Osteocyte (in vitro differentiated cells): Measurements from ENCODE around the gene RIPK4. TPM values are rescaled to one million over a fixed set of nuclear protein-coding genes. Genes with fewer than 3 reads are reported as not detected.

Source experiments
- DNase-seq: peaks from one replicate; pipeline ENCODE4 v3.0.0; 2021; ENCODE audit warnings: mixed read lengths; ENCODE audit not compliant: unreplicated experiment; ENCODE audit errors: extremely low spot score
- H3K27ac Mint-ChIP-seq: one replicate; pipeline ENCODE4 v1.8.0; 2021; ENCODE audit warnings: mild to moderate bottlenecking, mixed read lengths; ENCODE audit not compliant: unreplicated experiment
- H3K27me3 Mint-ChIP-seq: one replicate; pipeline ENCODE4 v1.8.0; 2021; ENCODE audit warnings: mixed read lengths; ENCODE audit not compliant: unreplicated experiment
- H3K36me3 Mint-ChIP-seq: one replicate; pipeline ENCODE4 v1.8.0; 2021; ENCODE audit warnings: mixed read lengths; ENCODE audit not compliant: unreplicated experiment
- H3K4me1 Mint-ChIP-seq: one replicate; pipeline ENCODE4 v1.8.0; 2021; ENCODE audit warnings: mixed read lengths; ENCODE audit not compliant: unreplicated experiment
- H3K4me3 Mint-ChIP-seq: one replicate; pipeline ENCODE4 v1.8.0; 2021; ENCODE audit warnings: mild to moderate bottlenecking, moderate library complexity, mixed read lengths; ENCODE audit not compliant: unreplicated experiment
- H3K9me3 Mint-ChIP-seq: one replicate; pipeline ENCODE4 v1.8.0; 2021; ENCODE audit warnings: mixed read lengths; ENCODE audit not compliant: unreplicated experiment
- total RNA-seq: library from RNA; stranded (reverse); gene quantifications from 2 replicates; pipeline ENCODE4 v1.2.1, GENCODE V29; 2021
- TF ChIP-seq, protein P1 (sequence below): fragments of 200-600 bp; sonication (generic); IDR thresholded peaks from 2 replicates; pipeline ENCODE4 v1.5.0; 2021; ENCODE audit warnings: antibody characterized with exemption, mild to moderate bottlenecking, moderate library complexity

RIPK4 gene
- total RNA-seq, 1 donor from 2014 or later: 2.4 TPM

- Mint-ChIP-seq H3K4me1 (no peaks in the 10 kb centered on the region), H3K36me3 (no peaks in the 10 kb centered on the region), H3K27me3 (peaks cover 10% of the 10 kb centered on the region), H3K9me3 (no peaks in the 10 kb centered on the region), H3K27ac (no peak overlapping the region), H3K4me3 (no peak overlapping the region)
- TF ChIP-seq, protein P1, sequence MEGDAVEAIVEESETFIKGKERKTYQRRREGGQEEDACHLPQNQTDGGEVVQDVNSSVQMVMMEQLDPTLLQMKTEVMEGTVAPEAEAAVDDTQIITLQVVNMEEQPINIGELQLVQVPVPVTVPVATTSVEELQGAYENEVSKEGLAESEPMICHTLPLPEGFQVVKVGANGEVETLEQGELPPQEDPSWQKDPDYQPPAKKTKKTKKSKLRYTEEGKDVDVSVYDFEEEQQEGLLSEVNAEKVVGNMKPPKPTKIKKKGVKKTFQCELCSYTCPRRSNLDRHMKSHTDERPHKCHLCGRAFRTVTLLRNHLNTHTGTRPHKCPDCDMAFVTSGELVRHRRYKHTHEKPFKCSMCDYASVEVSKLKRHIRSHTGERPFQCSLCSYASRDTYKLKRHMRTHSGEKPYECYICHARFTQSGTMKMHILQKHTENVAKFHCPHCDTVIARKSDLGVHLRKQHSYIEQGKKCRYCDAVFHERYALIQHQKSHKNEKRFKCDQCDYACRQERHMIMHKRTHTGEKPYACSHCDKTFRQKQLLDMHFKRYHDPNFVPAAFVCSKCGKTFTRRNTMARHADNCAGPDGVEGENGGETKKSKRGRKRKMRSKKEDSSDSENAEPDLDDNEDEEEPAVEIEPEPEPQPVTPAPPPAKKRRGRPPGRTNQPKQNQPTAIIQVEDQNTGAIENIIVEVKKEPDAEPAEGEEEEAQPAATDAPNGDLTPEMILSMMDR: no peak
- no peak for DNase-seq
Observed at GRCh38 chr21:41709166-41709565, 57.7 kb downstream of the RIPK4 start.

- H3K36me3 Mint-ChIP-seq: no peaks in the 10 kb centered on the region
- peaks cover 10% of the 10 kb centered on the region for H3K27me3 Mint-ChIP-seq
- TF ChIP-seq, protein P1: no peak
- no peaks in the 10 kb centered on the region for H3K4me1 Mint-ChIP-seq
- no peak overlapping the region for H3K27ac Mint-ChIP-seq
- no peak for DNase-seq
- no peaks in the 10 kb centered on the region for H3K9me3 Mint-ChIP-seq
- no peak overlapping the region for H3K4me3 Mint-ChIP-seq
Observed at GRCh38 chr21:41707960-41708330, 58.9 kb downstream of the RIPK4 start.

DNA sequence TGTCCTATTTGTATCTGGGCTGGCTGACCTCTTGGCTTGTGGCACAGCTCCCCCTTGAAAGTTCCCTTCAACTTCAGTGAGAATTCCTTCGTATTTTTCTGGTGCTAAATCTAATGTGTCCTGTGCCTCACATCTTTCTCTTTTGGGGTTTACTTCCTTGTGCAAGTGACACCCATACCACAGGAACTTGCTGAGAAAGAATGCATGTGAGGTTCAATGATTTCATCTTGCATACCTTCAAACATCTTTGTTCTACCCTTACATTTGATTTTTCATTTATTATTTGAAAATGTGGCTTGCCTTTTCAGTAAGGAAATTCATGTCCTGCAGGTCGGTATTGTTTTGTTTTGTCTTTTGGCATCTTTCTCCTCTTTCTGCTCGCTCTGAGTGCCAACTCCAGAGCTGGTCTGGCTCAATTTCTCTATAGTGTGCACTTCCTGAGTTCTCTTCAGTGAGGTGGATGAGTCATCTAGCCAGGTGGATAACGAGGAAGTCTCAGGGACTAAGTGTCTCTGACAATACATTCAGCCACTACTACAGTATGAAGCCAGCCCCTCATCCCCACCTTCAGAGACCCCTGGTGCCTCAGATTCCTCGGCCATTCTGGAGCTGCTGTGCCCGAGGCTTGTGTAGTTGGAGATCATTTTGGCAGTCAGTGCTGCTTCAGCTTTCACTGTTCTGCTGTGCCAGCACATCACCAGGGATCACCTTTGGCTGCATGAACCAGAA is 59.5 kb downstream of the RIPK4 start:
- H3K9me3 Mint-ChIP-seq: no peaks in the 10 kb centered on the region
- peaks cover 12% of the 10 kb centered on the region for H3K27me3 Mint-ChIP-seq
- no peaks in the 10 kb centered on the region for H3K36me3 Mint-ChIP-seq
- TF ChIP-seq, protein P1: no peak
- DNase-seq: no peak
- no peak overlapping the region for H3K27ac Mint-ChIP-seq
- H3K4me1 Mint-ChIP-seq: no peaks in the 10 kb centered on the region
- no peak overlapping the region for H3K4me3 Mint-ChIP-seq

- Mint-ChIP-seq H3K4me1 (no peaks in the 10 kb centered on the region), H3K27me3 (peaks cover 9% of the 10 kb centered on the region), H3K36me3 (no peaks in the 10 kb centered on the region), H3K4me3 (no peak overlapping the region), H3K9me3 (no peaks in the 10 kb centered on the region), H3K27ac (no peak overlapping the region)
- no peak for DNase-seq
- TF ChIP-seq, protein P1: no peak
Observed at GRCh38 chr21:41706678-41707077, 60.2 kb downstream of the RIPK4 start.

DNA sequence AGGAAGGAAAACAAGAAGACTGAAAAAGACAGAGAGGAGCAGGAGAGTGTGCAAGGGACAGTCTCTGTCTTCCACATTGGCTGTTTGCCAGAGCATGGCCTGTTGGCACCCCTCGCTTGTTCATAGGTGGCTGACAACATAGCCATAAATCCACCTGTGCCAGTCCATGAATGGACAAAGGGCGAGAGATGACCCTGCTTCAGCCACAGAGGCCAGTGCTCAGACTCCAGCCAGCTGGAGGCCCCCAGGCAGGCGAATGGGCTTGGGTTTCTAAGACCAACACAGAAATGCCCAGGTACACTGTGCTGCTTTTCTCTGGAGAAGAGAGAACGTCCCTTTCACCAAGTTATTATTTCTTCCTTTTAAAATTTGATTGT is 60.6 kb downstream of the RIPK4 start:
- TF ChIP-seq, protein P1: no peak
- peaks cover 8% of the 10 kb centered on the region for H3K27me3 Mint-ChIP-seq
- H3K4me3 Mint-ChIP-seq: no peak overlapping the region
- H3K27ac Mint-ChIP-seq: no peak overlapping the region
- H3K9me3 Mint-ChIP-seq: no peaks in the 10 kb centered on the region
- no peak for DNase-seq
- H3K4me1 Mint-ChIP-seq: no peaks in the 10 kb centered on the region
- no peaks in the 10 kb centered on the region for H3K36me3 Mint-ChIP-seq
